PC-3 (cell line): ENCODE results near the gene GGNBP2.

Source experiments
- EZH2 ChIP-seq: fragments of 300-600 bp; sonication (generic); IDR thresholded peaks from one replicate; pipeline ENCODE4 v1.6.1; 2017; ENCODE audit warnings: antibody characterized with exemption, mild to moderate bottlenecking, low read length; ENCODE audit not compliant: unreplicated experiment
- EZH2phosphoT487 ChIP-seq: fragments of 300-600 bp; sonication (generic); IDR thresholded peaks from 2 replicates; pipeline ENCODE4 v1.6.1; 2018; ENCODE audit warnings: mild to moderate bottlenecking, antibody characterized with exemption, low read length, borderline replicate concordance
- TF ChIP-seq, protein P1 (sequence below): fragments of 300-600 bp; sonication (generic); conservative IDR thresholded peaks from 2 replicates; pipeline ENCODE4 v1.5.1; 2017; ENCODE audit warnings: antibody characterized with exemption, low read depth, mild to moderate bottlenecking, low read length

DNA sequence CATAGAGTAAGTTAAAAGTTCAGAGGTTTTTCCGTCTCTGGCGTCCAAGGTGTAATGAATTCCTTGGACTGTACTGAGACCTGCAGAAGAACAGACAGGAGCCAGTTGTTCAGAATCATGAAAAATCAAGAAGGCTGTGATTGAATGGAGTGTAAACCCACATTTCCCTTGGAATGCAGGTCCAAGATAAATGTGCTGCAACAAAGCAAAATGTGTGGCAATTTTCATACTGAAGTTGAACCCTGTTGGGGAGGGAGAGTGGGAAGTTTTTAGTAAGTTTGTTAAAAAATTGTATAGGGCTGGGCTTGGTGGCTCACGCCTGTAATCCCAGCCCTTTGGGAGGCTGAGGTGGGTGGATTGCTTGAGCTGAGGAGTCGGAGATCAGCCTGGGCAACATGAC is 21.4 kb downstream of the GGNBP2 start:
- TF ChIP-seq, protein P1, sequence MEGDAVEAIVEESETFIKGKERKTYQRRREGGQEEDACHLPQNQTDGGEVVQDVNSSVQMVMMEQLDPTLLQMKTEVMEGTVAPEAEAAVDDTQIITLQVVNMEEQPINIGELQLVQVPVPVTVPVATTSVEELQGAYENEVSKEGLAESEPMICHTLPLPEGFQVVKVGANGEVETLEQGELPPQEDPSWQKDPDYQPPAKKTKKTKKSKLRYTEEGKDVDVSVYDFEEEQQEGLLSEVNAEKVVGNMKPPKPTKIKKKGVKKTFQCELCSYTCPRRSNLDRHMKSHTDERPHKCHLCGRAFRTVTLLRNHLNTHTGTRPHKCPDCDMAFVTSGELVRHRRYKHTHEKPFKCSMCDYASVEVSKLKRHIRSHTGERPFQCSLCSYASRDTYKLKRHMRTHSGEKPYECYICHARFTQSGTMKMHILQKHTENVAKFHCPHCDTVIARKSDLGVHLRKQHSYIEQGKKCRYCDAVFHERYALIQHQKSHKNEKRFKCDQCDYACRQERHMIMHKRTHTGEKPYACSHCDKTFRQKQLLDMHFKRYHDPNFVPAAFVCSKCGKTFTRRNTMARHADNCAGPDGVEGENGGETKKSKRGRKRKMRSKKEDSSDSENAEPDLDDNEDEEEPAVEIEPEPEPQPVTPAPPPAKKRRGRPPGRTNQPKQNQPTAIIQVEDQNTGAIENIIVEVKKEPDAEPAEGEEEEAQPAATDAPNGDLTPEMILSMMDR: no peak
- no peak for TF ChIP-seq EZH2phosphoT487
- TF ChIP-seq EZH2: no peak
